HEK293T (cell line): ENCODE data around the gene CS.

Experiments
- FOXM1 ChIP-seq: fragments of 450-650 bp; IDR thresholded peaks from 2 replicates; pipeline ENCODE4 v1.6.1; 2017; ENCODE audit warnings: mild to moderate bottlenecking, borderline replicate concordance
- L3MBTL2 ChIP-seq: fragments of 450-650 bp; conservative IDR thresholded peaks from 2 replicates; pipeline ENCODE4 v1.6.1; 2016; ENCODE audit warnings: mild to moderate bottlenecking
- NFRKB ChIP-seq: fragments of 450-650 bp; IDR thresholded peaks from 2 replicates; pipeline ENCODE4 v1.6.1; 2016; ENCODE audit warnings: mild to moderate bottlenecking, moderate library complexity
- SUZ12 ChIP-seq: fragments of 450-650 bp; IDR thresholded peaks from 2 replicates; pipeline ENCODE4 v1.6.1; 2016; ENCODE audit warnings: mild to moderate bottlenecking

DNA sequence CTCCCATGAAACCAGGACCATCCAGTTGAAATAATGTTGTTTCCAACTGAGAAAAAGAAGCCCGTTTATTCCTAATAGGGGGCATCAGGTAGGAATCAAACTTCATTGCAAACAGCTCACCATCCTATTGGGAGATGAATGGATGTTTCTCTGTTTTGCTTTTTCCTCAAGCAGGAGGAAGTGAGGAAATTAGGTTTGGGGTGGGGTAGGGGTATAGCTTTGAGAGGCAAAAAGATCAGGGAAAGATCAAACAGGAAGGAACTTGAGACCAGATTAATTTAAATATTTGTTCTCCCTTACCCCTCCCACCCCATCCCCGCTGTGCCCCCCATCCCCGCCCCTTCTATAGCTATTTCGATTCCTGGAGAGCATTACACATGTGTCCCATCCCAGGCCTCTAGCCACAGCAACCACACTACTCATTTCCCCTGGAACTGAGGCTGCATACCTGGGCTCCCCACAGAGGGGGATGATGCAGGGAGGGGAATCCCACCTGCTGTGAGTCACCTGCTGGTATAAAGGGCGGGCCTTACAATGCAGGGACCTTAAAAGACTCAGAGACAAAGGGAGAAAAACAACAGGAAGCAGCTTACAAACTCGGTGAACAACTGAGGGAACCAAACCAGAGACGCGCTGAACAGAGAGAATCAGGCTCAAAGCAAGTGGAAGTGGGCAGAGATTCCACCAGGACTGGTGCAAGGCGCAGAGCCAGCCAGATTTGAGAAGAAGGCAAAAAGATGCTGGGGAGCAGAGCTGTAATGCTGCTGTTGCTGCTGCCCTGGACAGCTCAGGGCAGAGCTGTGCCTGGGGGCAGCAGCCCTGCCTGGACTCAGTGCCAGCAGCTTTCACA lies 38.4 kb upstream of the CS start, which contains the start of gene IL23A:
- no peak for TF ChIP-seq SUZ12
- TF ChIP-seq NFRKB = no peak
- no peak for TF ChIP-seq L3MBTL2
- TF ChIP-seq FOXM1 = no peak
